AG20443 (cell line): ENCODE measurements around the gene TMLHE.
"Not testable (repeated sequence)": the region's sequence is repeated elsewhere in the genome, so short reads cannot be mapped to it uniquely, and the experiment has no call there.

Experiments
- DNase-seq: peaks from one replicate; pipeline ENCODE4 v3.0.0; 2012; ENCODE audit warnings: low spot score, mixed read lengths

Gene TMLHE, protein sequence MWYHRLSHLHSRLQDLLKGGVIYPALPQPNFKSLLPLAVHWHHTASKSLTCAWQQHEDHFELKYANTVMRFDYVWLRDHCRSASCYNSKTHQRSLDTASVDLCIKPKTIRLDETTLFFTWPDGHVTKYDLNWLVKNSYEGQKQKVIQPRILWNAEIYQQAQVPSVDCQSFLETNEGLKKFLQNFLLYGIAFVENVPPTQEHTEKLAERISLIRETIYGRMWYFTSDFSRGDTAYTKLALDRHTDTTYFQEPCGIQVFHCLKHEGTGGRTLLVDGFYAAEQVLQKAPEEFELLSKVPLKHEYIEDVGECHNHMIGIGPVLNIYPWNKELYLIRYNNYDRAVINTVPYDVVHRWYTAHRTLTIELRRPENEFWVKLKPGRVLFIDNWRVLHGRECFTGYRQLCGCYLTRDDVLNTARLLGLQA

GRCh38 chrX:155612312-155613224, at the start of gene TMLHE, which contains the start of gene SPRY3:
Gene TMLHE (minus strand): TSS chrX:155612952. CDS start chrX:155545276, 67,676 bp downstream.
Gene SPRY3 (plus strand): TSS chrX:155612586.
- DNase-seq = peak; percentile 74

DNA sequence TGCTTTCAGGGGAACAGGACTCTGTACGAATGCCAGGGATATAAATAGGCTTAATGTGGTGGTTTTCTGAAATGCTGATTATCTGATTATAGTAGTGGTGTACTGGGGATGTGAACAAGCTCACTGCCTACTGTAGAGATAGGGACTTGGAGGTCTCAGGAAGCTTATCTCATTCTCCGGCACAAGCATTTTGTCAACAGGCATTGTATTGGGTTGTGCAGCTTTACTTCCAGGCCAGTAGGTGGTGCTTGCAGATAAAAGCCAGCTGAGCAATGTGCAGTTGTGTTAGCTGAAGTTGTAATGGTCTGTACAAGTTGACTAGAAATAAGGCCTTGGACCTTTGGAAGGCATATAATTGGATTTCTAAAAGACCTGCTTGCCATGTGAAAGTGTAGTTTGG, 49.5 kb upstream of the TMLHE start:
- no peak for DNase-seq

- no peak for DNase-seq
Measured at GRCh38 chrX:155645180-155645579, 32.4 kb upstream of the TMLHE start.

DNA sequence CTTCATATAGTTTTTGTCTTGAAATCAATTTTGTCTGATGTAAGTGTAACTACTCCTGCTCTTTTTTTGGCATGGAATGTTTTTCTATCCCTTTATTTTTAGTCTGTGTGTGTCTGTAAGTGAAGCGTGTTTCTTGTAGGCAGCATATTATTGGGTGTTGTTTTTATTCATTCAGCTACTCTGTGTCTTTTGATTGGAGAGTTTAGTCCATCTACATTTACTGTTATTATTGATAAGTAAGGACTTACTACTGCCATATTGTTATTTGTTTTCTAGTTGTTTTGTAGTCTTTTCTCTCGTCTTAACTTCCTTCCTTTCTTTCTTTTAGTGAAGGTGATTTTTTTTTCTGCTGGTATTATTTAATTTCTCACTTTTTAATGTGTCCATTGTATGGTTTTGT, 30.5 kb upstream of the TMLHE start:
- no peak for DNase-seq

DNA sequence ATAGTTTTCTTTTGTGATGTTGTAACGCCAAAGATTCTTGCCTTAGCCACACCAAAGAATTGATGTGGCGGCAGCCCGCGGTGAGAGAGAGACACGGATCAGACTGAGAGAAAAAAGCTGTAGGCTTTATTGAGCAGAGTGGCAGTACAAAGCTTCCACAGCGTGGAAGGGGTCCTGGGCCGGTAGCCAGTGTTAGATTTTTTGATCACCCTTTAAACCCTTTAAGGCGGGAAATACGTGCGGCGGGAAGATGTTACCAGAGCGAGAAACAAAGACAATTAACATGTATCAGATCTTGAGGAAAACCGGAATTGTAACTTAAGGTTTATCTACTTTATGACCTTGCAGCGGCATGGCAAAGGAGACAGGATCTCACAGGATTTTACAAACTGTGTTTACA, 28.6 kb upstream of the TMLHE start:
- DNase-seq = not testable (repeated sequence)

DNA sequence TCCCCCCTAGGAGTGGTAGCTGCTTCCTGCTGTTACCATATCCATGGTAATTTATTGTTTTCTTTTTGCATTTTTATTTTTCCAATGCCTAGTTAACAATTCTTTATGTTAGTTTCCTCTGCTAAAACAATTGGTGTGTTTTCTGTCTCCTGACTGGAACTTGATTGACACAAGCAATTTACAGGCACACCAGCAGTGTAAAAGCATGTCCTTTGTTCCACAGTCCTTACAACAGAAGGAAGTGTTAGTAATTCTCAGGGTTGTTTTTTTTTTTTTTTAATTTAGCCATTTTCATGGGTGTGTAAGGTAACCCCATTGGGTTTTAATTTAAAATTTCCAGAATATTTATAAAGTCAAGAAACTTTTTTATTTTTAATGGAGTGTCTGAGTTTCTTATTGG, 25.0 kb upstream of the TMLHE start:
- DNase-seq = no peak

DNA sequence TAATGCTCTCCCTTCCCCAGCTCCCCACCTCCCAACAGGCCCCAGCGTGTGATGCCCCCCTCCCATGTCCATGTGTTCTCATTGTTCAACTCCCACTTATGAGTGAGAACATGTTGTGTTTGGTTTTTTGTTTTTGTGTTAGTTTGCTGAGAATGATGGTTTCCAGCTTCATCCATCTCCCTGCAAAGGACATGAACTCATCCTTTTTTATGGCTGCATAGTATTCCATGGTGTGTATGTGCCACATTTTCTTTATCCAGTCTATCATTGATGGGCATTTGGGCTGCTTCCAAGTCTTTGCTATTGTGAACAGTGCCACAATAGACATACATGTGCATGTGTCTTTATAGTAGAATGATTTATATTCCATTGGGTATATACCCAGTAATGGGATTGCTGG, 22.3 kb upstream of the TMLHE start:
- DNase-seq = not testable (repeated sequence)

DNA sequence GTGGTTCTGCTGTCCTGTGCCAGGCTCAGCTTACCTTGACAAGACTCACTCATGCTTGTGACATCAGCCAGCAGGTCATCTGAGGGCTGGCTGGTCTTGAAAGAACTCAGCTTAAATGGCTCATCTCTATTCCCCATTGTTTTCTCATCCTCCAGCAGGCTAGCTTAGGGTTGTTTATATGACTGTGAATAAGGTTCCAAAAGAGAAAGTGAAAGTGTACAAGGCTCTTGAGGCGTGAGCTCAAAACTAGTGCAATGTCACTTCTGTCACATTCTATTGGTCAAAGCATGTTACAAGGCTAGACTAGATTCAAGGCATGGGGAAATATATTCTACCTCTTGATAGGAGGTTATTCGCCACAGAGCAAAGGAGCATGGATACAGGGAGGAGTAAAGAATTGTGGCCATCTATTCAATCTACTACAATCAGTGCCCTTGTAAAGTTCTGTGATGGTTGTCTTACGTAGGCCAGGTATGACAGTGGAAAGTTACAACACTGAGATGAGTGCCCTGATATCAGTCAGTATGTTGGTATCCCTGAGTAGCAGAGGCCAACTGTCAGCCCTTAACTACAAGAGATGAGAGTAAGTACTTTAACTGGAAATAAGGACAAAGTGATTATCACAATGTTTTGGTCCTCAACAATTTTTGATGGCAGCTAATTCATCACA, 19.8 kb upstream of the TMLHE start:
- DNase-seq = peak; percentile 2

DNA sequence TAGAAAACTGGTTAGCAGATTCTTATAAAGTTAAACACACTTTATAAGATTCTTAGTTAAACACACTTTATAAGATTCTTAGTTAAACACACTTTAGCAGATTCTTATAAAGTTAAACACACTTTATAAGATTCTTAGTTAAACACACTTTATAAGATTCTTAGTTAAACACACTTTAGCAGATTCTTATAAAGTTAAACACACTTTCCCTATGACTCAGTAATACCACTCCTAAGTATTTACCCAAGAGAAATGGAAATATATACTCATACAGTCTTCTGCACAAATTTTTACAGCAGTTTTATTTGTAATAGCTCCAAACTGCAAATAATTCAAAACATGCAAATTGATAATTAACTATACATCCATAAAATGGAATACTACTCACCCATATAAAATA, 7.4 kb upstream of the TMLHE start:
- not testable (repeated sequence) for DNase-seq

DNA sequence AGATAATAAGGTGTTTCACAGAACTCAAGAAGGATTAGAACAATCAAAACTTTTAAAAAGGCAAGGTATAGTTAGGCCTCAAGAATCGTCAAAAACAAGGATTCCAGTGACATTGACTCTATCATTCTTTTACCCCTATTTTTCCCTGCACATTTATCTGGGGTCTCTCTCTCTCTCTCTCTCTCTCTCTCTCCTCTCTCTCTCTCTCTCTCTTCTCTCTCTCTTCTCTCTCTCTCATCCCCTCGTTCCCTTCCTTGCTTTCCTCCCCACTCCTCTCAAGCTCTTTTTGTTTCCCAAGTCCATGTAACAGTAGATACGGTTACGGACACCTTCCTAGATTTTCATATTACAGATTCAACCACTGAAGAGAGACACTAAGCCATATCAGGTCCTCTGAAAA, 3.2 kb upstream of the TMLHE start:
- no peak for DNase-seq

GRCh38 chrX:155613927-155614559, 1.3 kb upstream of the TMLHE start:
- no peak for DNase-seq

GRCh38 chrX:155611302-155611701, 1.4 kb downstream of the TMLHE start:
- DNase-seq = no peak

DNA sequence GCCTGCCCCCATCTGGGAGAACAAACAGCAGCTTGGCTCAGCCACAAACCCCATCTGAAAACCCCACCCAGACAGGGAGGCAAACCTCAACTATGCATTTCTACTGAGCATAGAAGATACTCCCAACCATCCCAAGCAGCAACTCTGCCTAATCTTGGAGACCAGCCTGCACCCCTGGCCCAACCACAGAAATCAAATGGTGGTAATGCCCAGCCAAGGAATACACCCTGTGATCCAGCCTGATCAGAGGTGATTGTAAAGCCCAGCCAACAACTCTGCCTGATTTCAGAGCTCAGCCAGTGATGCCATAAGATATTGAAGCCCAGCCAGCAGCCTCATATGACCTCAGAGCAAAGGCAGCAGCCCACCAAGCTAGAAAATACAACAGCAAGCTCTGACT, 19.8 kb downstream of the TMLHE start:
- no peak for DNase-seq

DNA sequence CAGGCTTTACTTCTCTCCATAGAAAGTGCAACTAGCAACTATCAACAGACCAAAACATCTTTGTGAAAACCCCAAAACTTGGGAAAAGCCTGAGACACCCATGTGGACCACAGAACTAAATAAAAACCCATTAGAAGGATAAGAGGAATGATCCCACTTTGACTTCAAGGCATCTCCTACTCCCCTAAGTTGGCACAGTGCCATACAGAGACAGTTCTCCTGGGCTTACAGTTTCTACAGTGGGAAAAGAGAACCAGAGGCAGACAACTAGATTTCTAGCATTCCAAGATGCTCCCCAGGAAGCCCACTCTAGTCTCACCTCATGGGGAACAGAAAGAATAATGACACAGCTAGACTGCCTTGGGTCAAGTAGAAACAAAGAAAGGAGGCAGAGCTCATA, 20.4 kb downstream of the TMLHE start:
- no peak for DNase-seq

DNA sequence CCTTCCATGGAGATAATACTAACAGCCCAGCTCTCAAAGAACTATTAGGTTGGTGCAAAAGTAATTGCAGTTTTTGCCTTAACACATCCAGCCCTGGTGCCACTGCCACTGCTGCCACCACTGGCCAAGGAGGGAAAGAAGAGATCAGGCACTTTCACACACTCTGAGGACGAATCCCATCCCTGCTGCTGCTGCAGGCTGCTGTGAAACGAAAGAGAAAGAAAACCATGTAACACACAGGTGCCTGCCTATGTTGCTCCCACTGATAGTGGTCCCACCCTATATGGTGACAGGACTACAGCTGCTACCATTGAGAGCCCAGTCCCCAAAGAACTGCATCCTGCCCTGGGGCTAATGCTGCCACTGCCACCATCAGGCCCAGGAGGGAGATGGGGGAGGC, 35.1 kb downstream of the TMLHE start:
- no peak for DNase-seq

- no peak for DNase-seq
Measured at GRCh38 chrX:155563099-155563498, 49.7 kb downstream of the TMLHE start.

GRCh38 chrX:155544881-155545280, 67.9 kb downstream of the TMLHE start:
- no peak for DNase-seq

GRCh38 chrX:155535866-155536265, 76.9 kb downstream of the TMLHE start:
- DNase-seq = no peak

DNA sequence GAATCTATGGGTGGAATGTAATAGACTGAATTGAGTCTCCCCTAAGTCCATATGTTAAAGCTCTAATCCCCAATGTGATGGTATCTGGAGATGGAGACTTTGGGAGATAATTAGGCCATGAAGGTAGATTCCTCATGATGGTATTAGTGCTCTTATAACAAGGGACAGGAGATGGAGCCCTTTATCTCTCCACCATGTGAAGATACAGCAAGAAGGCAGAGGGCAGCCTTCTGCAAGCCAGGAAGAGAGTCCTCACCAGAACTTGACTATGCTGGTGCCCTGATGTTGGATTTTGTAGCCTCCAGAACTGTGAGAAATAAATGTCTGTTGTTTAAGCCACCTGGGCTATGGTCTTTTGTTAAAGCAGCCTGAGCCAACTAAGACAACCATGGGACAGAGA, 78.0 kb downstream of the TMLHE start:
- DNase-seq = no peak

- not testable (repeated sequence) for DNase-seq
Measured at GRCh38 chrX:155527023-155527422, 85.7 kb downstream of the TMLHE start.

GRCh38 chrX:155514225-155514624, 98.5 kb downstream of the TMLHE start:
- no peak for DNase-seq

GRCh38 chrX:155505296-155505695, 107.5 kb downstream of the TMLHE start:
- no peak for DNase-seq
